ENCODE results near the gene ASCC1.
"Not testable (repeated sequence)": the region's sequence is repeated elsewhere in the genome, so short reads cannot be mapped to it uniquely, and the experiment has no call there.

ASCC1 gene

DNA sequence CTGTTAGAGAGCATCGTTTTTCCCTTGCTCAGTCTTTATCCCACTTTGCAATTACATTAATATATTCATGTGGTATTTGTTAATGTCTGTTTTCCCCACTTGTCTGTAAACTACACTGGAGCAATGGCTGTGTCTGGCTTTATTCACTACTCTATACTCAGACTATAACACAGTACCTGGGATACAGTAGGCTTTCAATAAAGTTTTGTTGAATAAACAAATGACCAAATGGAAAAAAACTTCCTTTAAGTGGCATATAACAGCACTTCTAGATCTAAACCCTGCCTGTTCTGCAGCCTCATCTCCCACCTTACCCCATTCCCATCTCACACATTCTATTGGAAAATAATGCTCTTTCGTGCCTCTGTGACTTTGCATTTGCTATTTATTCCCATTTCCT lies 70.4 kb downstream of the ASCC1 start:
- Histone ChIP-seq H2BK15ac (replicated peaks; ENCODE audit: low read depth) (no peak overlapping the region), H2BK5ac (ENCODE audit: low read length) (no peak overlapping the region), H3K56ac (ENCODE audit: low read length) (no peak overlapping the region), H3K9ac (ENCODE audit: low read length) (no peak overlapping the region), H3K79me2 (ENCODE audit: control insufficient read depth, insufficient read depth, low read length) (no peaks in the 10 kb centered on the region), H3K18ac (ENCODE audit: low read length) (no peak overlapping the region), H4K5ac (ENCODE audit: low read length) (no peak overlapping the region), H3K36me3 (ENCODE audit: control insufficient read depth, insufficient read depth, low read length) (no peaks in the 10 kb centered on the region), H3K4ac (ENCODE audit: low read depth, low read length) (no peak overlapping the region), H3K79me1 (ENCODE audit: low read length) (no peaks in the 10 kb centered on the region), H3K4me3 (ENCODE audit: low read length) (no peak overlapping the region), H3K4me1 (ENCODE audit: control insufficient read depth, low read depth, low read length) (peaks cover 6% of the 10 kb centered on the region), H4K8ac (ENCODE audit: low read depth, low read length) (no peak overlapping the region), H3K27ac (ENCODE audit: low read depth, low read length) (no peak overlapping the region), H2BK120ac (ENCODE audit: low read depth, low read length) (no peak overlapping the region), H3K27me3 (ENCODE audit: insufficient read depth, low read length, poor library complexity) (no peaks in the 10 kb centered on the region), H3K4me2 (ENCODE audit: low read length) (no peak overlapping the region), H3K23ac (ENCODE audit: low read length) (no peak overlapping the region), H2AK5ac (ENCODE audit: low read length) (no peak overlapping the region)
- no CpG with 5 or more reads among the region's 2 CpGs for WGBS (ENCODE audit: extremely low coverage, insufficient coverage, low lambda C conversion rate)
- no peak for DNase-seq

GRCh38 chr10:72140850-72141249 lies 75.2 kb downstream of the ASCC1 start:
- no CpG with 5 or more reads among the region's 2 CpGs for WGBS (ENCODE audit: extremely low coverage, insufficient coverage, low lambda C conversion rate)
- no peak overlapping the region for H2BK120ac ChIP-seq (ENCODE audit: low read depth, low read length)
- no peaks in the 10 kb centered on the region for H3K36me3 ChIP-seq (ENCODE audit: control insufficient read depth, insufficient read depth, low read length)
- DNase-seq: no peak
- peaks cover 1% of the 10 kb centered on the region for H3K4me1 ChIP-seq (ENCODE audit: control insufficient read depth, low read depth, low read length)
- H2AK5ac ChIP-seq (ENCODE audit: low read length): no peak overlapping the region
- no peak overlapping the region for H2BK5ac ChIP-seq (ENCODE audit: low read length)
- H3K56ac ChIP-seq (ENCODE audit: low read length): no peak overlapping the region
- H2BK15ac ChIP-seq (replicated peaks; ENCODE audit: low read depth): no peak overlapping the region
- H3K27me3 ChIP-seq (ENCODE audit: insufficient read depth, low read length, poor library complexity): no peaks in the 10 kb centered on the region
- no peaks in the 10 kb centered on the region for H3K79me1 ChIP-seq (ENCODE audit: low read length)
- no peak overlapping the region for H3K4me2 ChIP-seq (ENCODE audit: low read length)
- no peak overlapping the region for H3K9ac ChIP-seq (ENCODE audit: low read length)
- no peak overlapping the region for H3K23ac ChIP-seq (ENCODE audit: low read length)
- no peaks in the 10 kb centered on the region for H3K79me2 ChIP-seq (ENCODE audit: control insufficient read depth, insufficient read depth, low read length)
- H3K18ac ChIP-seq (ENCODE audit: low read length): no peak overlapping the region
- no peak overlapping the region for H3K27ac ChIP-seq (ENCODE audit: low read depth, low read length)
- no peak overlapping the region for H4K5ac ChIP-seq (ENCODE audit: low read length)
- no peak overlapping the region for H3K4me3 ChIP-seq (ENCODE audit: low read length)
- no peak overlapping the region for H3K4ac ChIP-seq (ENCODE audit: low read depth, low read length)
- H4K8ac ChIP-seq (ENCODE audit: low read depth, low read length): no peak overlapping the region

DNA sequence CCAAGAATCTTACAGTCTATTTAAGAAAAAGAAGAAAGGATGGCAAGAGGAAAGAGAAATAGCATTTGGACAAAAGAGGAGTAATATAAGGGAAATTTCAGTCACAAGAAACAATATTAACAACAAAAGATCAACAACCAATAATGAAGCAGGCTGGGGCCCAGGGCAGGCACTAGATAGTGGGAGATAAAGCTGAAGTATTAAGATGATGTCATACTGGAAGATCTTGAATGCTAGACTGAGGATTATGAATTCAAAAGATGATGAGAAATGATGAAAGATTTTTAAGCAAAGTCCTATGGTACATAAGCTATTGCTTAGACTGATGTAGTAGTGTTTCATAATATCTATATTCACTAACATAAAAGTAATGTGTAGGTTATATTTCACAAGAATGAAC lies 75.9 kb downstream of the ASCC1 start:
- H3K4me3 ChIP-seq (ENCODE audit: low read length): no peak overlapping the region
- H2BK15ac ChIP-seq (replicated peaks; ENCODE audit: low read depth): no peak overlapping the region
- no peaks in the 10 kb centered on the region for H3K4me1 ChIP-seq (ENCODE audit: control insufficient read depth, low read depth, low read length)
- no peak overlapping the region for H3K18ac ChIP-seq (ENCODE audit: low read length)
- H2BK5ac ChIP-seq (ENCODE audit: low read length): no peak overlapping the region
- H3K4me2 ChIP-seq (ENCODE audit: low read length): no peak overlapping the region
- no peaks in the 10 kb centered on the region for H3K79me1 ChIP-seq (ENCODE audit: low read length)
- no peaks in the 10 kb centered on the region for H3K27me3 ChIP-seq (ENCODE audit: insufficient read depth, low read length, poor library complexity)
- no peak overlapping the region for H2BK120ac ChIP-seq (ENCODE audit: low read depth, low read length)
- no peak overlapping the region for H3K23ac ChIP-seq (ENCODE audit: low read length)
- H3K4ac ChIP-seq (ENCODE audit: low read depth, low read length): no peak overlapping the region
- no peak overlapping the region for H3K9ac ChIP-seq (ENCODE audit: low read length)
- H3K27ac ChIP-seq (ENCODE audit: low read depth, low read length): no peak overlapping the region
- H3K56ac ChIP-seq (ENCODE audit: low read length): no peak overlapping the region
- DNase-seq: no peak
- no peak overlapping the region for H4K8ac ChIP-seq (ENCODE audit: low read depth, low read length)
- H2AK5ac ChIP-seq (ENCODE audit: low read length): no peak overlapping the region
- H3K79me2 ChIP-seq (ENCODE audit: control insufficient read depth, insufficient read depth, low read length): no peaks in the 10 kb centered on the region
- H4K5ac ChIP-seq (ENCODE audit: low read length): no peak overlapping the region
- no peaks in the 10 kb centered on the region for H3K36me3 ChIP-seq (ENCODE audit: control insufficient read depth, insufficient read depth, low read length)

- no peak overlapping the region for H4K8ac ChIP-seq (ENCODE audit: low read depth, low read length)
- H2BK5ac ChIP-seq (ENCODE audit: low read length): no peak overlapping the region
- H3K4me2 ChIP-seq (ENCODE audit: low read length): no peak overlapping the region
- DNase-seq: no peak
- no peak overlapping the region for H3K4me3 ChIP-seq (ENCODE audit: low read length)
- no peak overlapping the region for H3K27ac ChIP-seq (ENCODE audit: low read depth, low read length)
- H2BK120ac ChIP-seq (ENCODE audit: low read depth, low read length): no peak overlapping the region
- H2BK15ac ChIP-seq (replicated peaks; ENCODE audit: low read depth): no peak overlapping the region
- H3K36me3 ChIP-seq (ENCODE audit: control insufficient read depth, insufficient read depth, low read length): no peaks in the 10 kb centered on the region
- no peak overlapping the region for H3K9ac ChIP-seq (ENCODE audit: low read length)
- H4K5ac ChIP-seq (ENCODE audit: low read length): no peak overlapping the region
- H2AK5ac ChIP-seq (ENCODE audit: low read length): no peak overlapping the region
- H3K79me2 ChIP-seq (ENCODE audit: control insufficient read depth, insufficient read depth, low read length): no peaks in the 10 kb centered on the region
- H3K79me1 ChIP-seq (ENCODE audit: low read length): no peaks in the 10 kb centered on the region
- no CpG with 5 or more reads among the region's 7 CpGs for WGBS (ENCODE audit: extremely low coverage, insufficient coverage, low lambda C conversion rate)
- no peaks in the 10 kb centered on the region for H3K4me1 ChIP-seq (ENCODE audit: control insufficient read depth, low read depth, low read length)
- H3K18ac ChIP-seq (ENCODE audit: low read length): no peak overlapping the region
- no peak overlapping the region for H3K56ac ChIP-seq (ENCODE audit: low read length)
- H3K27me3 ChIP-seq (ENCODE audit: insufficient read depth, low read length, poor library complexity): no peaks in the 10 kb centered on the region
- H3K4ac ChIP-seq (ENCODE audit: low read depth, low read length): no peak overlapping the region
- H3K23ac ChIP-seq (ENCODE audit: low read length): no peak overlapping the region
These were observed 78.5 kb downstream of the ASCC1 start for GRCh38 chr10:72137583-72137982.

GRCh38 chr10:72136225-72136624 lies 79.9 kb downstream of the ASCC1 start:
- H3K79me2 ChIP-seq (ENCODE audit: control insufficient read depth, insufficient read depth, low read length); H3K4ac ChIP-seq (ENCODE audit: low read depth, low read length); H2BK120ac ChIP-seq (ENCODE audit: low read depth, low read length); H2BK15ac ChIP-seq (replicated peaks; ENCODE audit: low read depth); H4K5ac ChIP-seq (ENCODE audit: low read length); DNase-seq; H3K27me3 ChIP-seq (ENCODE audit: insufficient read depth, low read length, poor library complexity); H3K27ac ChIP-seq (ENCODE audit: low read depth, low read length); H3K79me1 ChIP-seq (ENCODE audit: low read length); H3K4me3 ChIP-seq (ENCODE audit: low read length); H3K23ac ChIP-seq (ENCODE audit: low read length); H3K4me1 ChIP-seq (ENCODE audit: control insufficient read depth, low read depth, low read length); H2BK5ac ChIP-seq (ENCODE audit: low read length); H3K9ac ChIP-seq (ENCODE audit: low read length); H3K4me2 ChIP-seq (ENCODE audit: low read length); H3K56ac ChIP-seq (ENCODE audit: low read length); H4K8ac ChIP-seq (ENCODE audit: low read depth, low read length); H3K36me3 ChIP-seq (ENCODE audit: control insufficient read depth, insufficient read depth, low read length); H2AK5ac ChIP-seq (ENCODE audit: low read length); H3K18ac ChIP-seq (ENCODE audit: low read length): not testable (repeated sequence)
- WGBS (ENCODE audit: extremely low coverage, insufficient coverage, low lambda C conversion rate): no CpG with 5 or more reads among the region's 10 CpGs

DNA sequence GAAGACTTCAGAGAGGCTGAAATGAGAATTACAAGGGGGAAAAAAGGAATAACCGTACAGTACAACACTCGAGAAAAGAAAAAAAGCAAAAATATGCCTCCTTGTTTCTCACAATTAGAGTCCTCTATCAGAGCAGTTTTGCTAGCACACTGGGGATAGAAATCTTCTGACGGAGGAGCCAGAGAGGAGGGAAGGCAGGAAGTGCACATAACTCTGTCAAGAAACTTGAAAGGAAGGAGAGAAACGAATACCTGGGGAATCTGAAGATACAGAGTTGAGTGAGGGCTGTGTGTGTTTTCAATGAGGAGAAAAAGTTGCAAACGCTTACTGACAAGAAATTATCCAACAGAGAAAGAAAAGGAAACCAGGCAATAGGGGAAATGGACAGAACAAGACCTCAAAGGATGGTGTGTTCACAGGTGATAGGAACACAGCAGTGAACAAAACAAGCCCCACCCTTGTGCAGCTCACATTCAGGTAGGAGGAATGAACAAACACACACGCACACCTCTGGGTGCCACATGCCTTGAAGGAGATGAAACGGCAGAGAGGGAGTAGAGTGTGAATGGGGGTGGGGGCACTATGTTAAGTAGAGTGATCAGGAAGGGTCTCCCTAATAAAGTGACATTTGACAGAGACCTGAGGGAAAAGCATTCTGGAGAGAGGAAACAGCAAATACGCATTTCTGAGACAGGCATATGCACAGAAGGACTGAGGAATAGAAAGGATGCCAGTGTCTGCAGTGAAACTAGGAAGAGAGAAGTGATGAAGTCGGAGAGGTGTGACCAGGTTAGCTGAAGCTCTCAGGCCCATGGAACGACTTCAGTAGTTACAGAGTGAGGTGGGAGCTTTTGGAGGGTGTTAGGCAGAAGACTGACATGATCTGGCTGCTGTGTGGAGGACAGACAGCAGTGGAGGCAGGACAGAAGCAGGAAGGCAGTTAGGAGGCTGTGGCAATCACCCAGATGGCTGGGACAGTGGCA lies 81.0 kb downstream of the ASCC1 start:
- Histone ChIP-seq H3K27me3 (ENCODE audit: insufficient read depth, low read length, poor library complexity) (no peaks in the 10 kb centered on the region), H2BK120ac (ENCODE audit: low read depth, low read length) (no peak overlapping the region), H3K36me3 (ENCODE audit: control insufficient read depth, insufficient read depth, low read length) (no peaks in the 10 kb centered on the region), H3K4me1 (ENCODE audit: control insufficient read depth, low read depth, low read length) (no peaks in the 10 kb centered on the region), H3K18ac (ENCODE audit: low read length) (no peak overlapping the region), H3K27ac (ENCODE audit: low read depth, low read length) (no peak overlapping the region), H3K23ac (ENCODE audit: low read length) (no peak overlapping the region), H4K8ac (ENCODE audit: low read depth, low read length) (no peak overlapping the region), H3K4ac (ENCODE audit: low read depth, low read length) (no peak overlapping the region), H4K5ac (ENCODE audit: low read length) (no peak overlapping the region), H2BK15ac (replicated peaks; ENCODE audit: low read depth) (no peak overlapping the region), H3K4me2 (ENCODE audit: low read length) (no peak overlapping the region), H3K56ac (ENCODE audit: low read length) (peak overlapping the region; percentile 43), H3K79me1 (ENCODE audit: low read length) (no peaks in the 10 kb centered on the region), H3K79me2 (ENCODE audit: control insufficient read depth, insufficient read depth, low read length) (no peaks in the 10 kb centered on the region), H3K4me3 (ENCODE audit: low read length) (no peak overlapping the region), H2BK5ac (ENCODE audit: low read length) (no peak overlapping the region), H2AK5ac (ENCODE audit: low read length) (no peak overlapping the region), H3K9ac (ENCODE audit: low read length) (no peak overlapping the region)
- no peak for DNase-seq
- WGBS (ENCODE audit: extremely low coverage, insufficient coverage, low lambda C conversion rate): no CpG with 5 or more reads among the region's 10 CpGs
